T-helper 2 cell treated with Interferon-gamma antibody and Interleukin-4, amounts not matched to agents 100 ng/mL and 5 ng/mL, for 36 hours (primary cell): Measurements from ENCODE around the gene IL17F. TPM values are rescaled to one million over a fixed set of nuclear protein-coding genes. Genes with fewer than 3 reads are reported as not detected.

Experiments used
- intact Hi-C: fragments of 100-400 bp; cut with micrococcal nuclease; formaldehyde crosslinking; loops from one replicate; pipeline ENCODE4 v1.15.1; 2023
- total RNA-seq: library from RNA; stranded (reverse); gene quantifications from 2 replicates; pipeline ENCODE4 v1.2.3, GENCODE V29; 2022

Gene IL17F
- total RNA-seq = not detected in 2 replicates

GRCh38 chr6:52244400-52244799 is at the start of gene IL17F:
Gene IL17F, minus strand, starts transcription at chr6:52244500. Its CDS starts 71 bp downstream, at chr6:52244429.
- intact Hi-C loops = no loop called here

GRCh38 chr6:52293067-52293466 is 48.8 kb upstream of the IL17F start:
- intact Hi-C loops = no loop called here

GRCh38 chr6:52288841-52289240 is 44.5 kb upstream of the IL17F start:
- intact Hi-C loops = loop anchor here (10.0 kb wide), 1 partner anchor 1506 kb away; the partner anchor contains the start of gene LRRC1

- intact Hi-C loops = loop anchor here (10.0 kb wide), 1 partner anchor 1507 kb away; the partner anchor contains the start of gene LRRC1
Measured at GRCh38 chr6:52288216-52288615, 43.9 kb upstream of the IL17F start.

GRCh38 chr6:52286798-52287432 is 42.6 kb upstream of the IL17F start:
- intact Hi-C loops = loop anchor here (10.0 kb wide), 1 partner anchor 1508 kb away; the partner anchor contains the start of gene LRRC1

- intact Hi-C loops = loop anchor here (1.0 to 10.0 kb wide), 6 partner anchors 23 to 1509 kb away; partner anchors contain the start of genes FBXO9, LRRC1 and TRAM2
Measured at GRCh38 chr6:52285177-52286068, 41.1 kb upstream of the IL17F start.

GRCh38 chr6:52284460-52285176 is 40.3 kb upstream of the IL17F start, which contains the start of gene MCM3:
Gene MCM3, minus strand, starts transcription at chr6:52284742. Its CDS starts 68 bp downstream, at chr6:52284674.
- intact Hi-C loops = loop anchor here (1.0 to 10.0 kb wide), 11 partner anchors 24 to 1510 kb away; partner anchors contain the start of genes EFHC1, FBXO9, GCLC and LRRC1

GRCh38 chr6:52284131-52284459 is 39.8 kb upstream of the IL17F start:
- intact Hi-C loops = loop anchor here (1.0 to 10.0 kb wide), 6 partner anchors 78 to 1511 kb away; partner anchors contain the start of genes EFHC1, GCLC, LRRC1 and PAQR8

GRCh38 chr6:52283111-52283510 is 38.8 kb upstream of the IL17F start:
- intact Hi-C loops = loop anchor here (5.0 to 10.0 kb wide), 2 partner anchors 1264 to 1512 kb away; partner anchors contain the start of genes GCLC and LRRC1

GRCh38 chr6:52276130-52276529 is 31.8 kb upstream of the IL17F start:
- intact Hi-C loops = no loop called here

GRCh38 chr6:52271852-52272460 is 27.7 kb upstream of the IL17F start:
- intact Hi-C loops = no loop called here

- intact Hi-C loops = loop anchor here (1.0 to 10.0 kb wide), 5 partner anchors 37 to 409 kb away; no protein-coding TSS in a partner anchor
Measured at GRCh38 chr6:52263709-52264540, 19.6 kb upstream of the IL17F start.

GRCh38 chr6:52262620-52263344 is 18.5 kb upstream of the IL17F start:
- intact Hi-C loops = loop anchor here (1.0 to 10.0 kb wide), 5 partner anchors 35 to 408 kb away; no protein-coding TSS in a partner anchor

GRCh38 chr6:52261229-52261628 is 16.9 kb upstream of the IL17F start:
- intact Hi-C loops = loop anchor here (5.0 to 10.0 kb wide), 2 partner anchors 34 to 406 kb away; no protein-coding TSS in a partner anchor

GRCh38 chr6:52260634-52261033 is 16.3 kb upstream of the IL17F start:
- intact Hi-C loops = loop anchor here (5.0 to 10.0 kb wide), 2 partner anchors 33 to 406 kb away; no protein-coding TSS in a partner anchor

- intact Hi-C loops = no loop called here
Measured at GRCh38 chr6:52255434-52255833, 11.1 kb upstream of the IL17F start.

GRCh38 chr6:52254731-52255378 is 10.6 kb upstream of the IL17F start:
- intact Hi-C loops = no loop called here

- intact Hi-C loops = no loop called here
Measured at GRCh38 chr6:52253494-52253893, 9.2 kb upstream of the IL17F start.
